GM23248 (cell line): ENCODE results near the gene PHB1. TPM values are rescaled to one million over a fixed set of nuclear protein-coding genes. Genes with fewer than 3 reads are reported as not detected.

Experiments
- DNase-seq: peaks from one replicate; pipeline ENCODE4 v3.0.0-alpha.2; 2015
- H2AFZ ChIP-seq: fragments of 200-600 bp; sonication (generic); 2 replicates; pipeline ENCODE4 v1.6.1; 2016; ENCODE audit warnings: antibody characterized with exemption
- H3F3A ChIP-seq: fragments of 200-600 bp; sonication (generic); 2 replicates; pipeline ENCODE4 v1.6.1; 2016; ENCODE audit warnings: mild to moderate bottlenecking, antibody characterized with exemption, mixed run types; ENCODE audit not compliant: insufficient read depth
- H3K27ac ChIP-seq: fragments of 200-600 bp; sonication (generic); 2 replicates; pipeline ENCODE4 v1.5.1; 2016; ENCODE audit warnings: mild to moderate bottlenecking
- H3K27me3 ChIP-seq: fragments of 200-600 bp; sonication (generic); replicated peaks from 2 replicates; pipeline ENCODE4 v1.6.1; 2016; ENCODE audit warnings: mild to moderate bottlenecking; ENCODE audit not compliant: insufficient read depth
- H3K36me3 ChIP-seq: fragments of 200-600 bp; sonication (generic); 2 replicates; pipeline ENCODE4 v1.6.1; 2016; ENCODE audit warnings: low read depth, mild to moderate bottlenecking
- H3K4me1 ChIP-seq: fragments of 200-600 bp; sonication (generic); 2 replicates; pipeline ENCODE4 v1.6.1; 2016; ENCODE audit warnings: mild to moderate bottlenecking; ENCODE audit not compliant: insufficient read depth
- H3K4me2 ChIP-seq: fragments of 200-600 bp; sonication (generic); one replicate; pipeline ENCODE4 v1.6.1; 2016; ENCODE audit warnings: mild to moderate bottlenecking; ENCODE audit not compliant: unreplicated experiment
- H3K4me3 ChIP-seq: fragments of 200-600 bp; sonication (generic); 2 replicates; pipeline ENCODE4 v1.5.1; 2016; ENCODE audit warnings: mild to moderate bottlenecking
- H3K79me2 ChIP-seq: fragments of 200-600 bp; sonication (generic); 2 replicates; pipeline ENCODE4 v1.6.1; 2016; ENCODE audit warnings: mild to moderate bottlenecking; ENCODE audit not compliant: insufficient read depth
- H3K9ac ChIP-seq: fragments of 200-600 bp; sonication (generic); 2 replicates; pipeline ENCODE4 v1.6.1; 2016; ENCODE audit warnings: mild to moderate bottlenecking
- H3K9me2 ChIP-seq: fragments of 200-600 bp; sonication (generic); 2 replicates; pipeline ENCODE4 v1.6.1; 2016; ENCODE audit warnings: mixed run types, mild to moderate bottlenecking, moderate library complexity; ENCODE audit not compliant: insufficient read depth
- H3K9me3 ChIP-seq: fragments of 200-600 bp; sonication (generic); one replicate; pipeline ENCODE4 v1.6.1; 2017; ENCODE audit warnings: low read depth
- H4K20me1 ChIP-seq: fragments of 200-600 bp; sonication (generic); 2 replicates; pipeline ENCODE4 v1.6.0; 2016; ENCODE audit not compliant: insufficient read depth
- EZH2 ChIP-seq: fragments of 200-600 bp; sonication (generic); IDR thresholded peaks from 2 replicates; pipeline ENCODE4 v1.6.1; 2018; ENCODE audit warnings: antibody characterized with exemption, mild to moderate bottlenecking; ENCODE audit not compliant: insufficient read depth, poor library complexity, severe bottlenecking
- EZH2phosphoT487 ChIP-seq: fragments of 200-600 bp; sonication (generic); IDR thresholded peaks from 2 replicates; pipeline ENCODE4 v1.6.1; 2018; ENCODE audit warnings: antibody characterized with exemption, moderate library complexity, mild to moderate bottlenecking, low read depth; ENCODE audit not compliant: insufficient read depth
- WGBS, 2 experiments: methylation state at CpG; one replicate each; pipeline ENCODE4 v1.1.6; 2015 to 2017; ENCODE audit warnings: low lambda C conversion rate in 2 of 2, low coverage in 1 of 2; ENCODE audit errors: missing lambda C conversion rate in 2 of 2; 5-methylcytosine and 5-hydroxymethylcytosine counted together
- in situ Hi-C: fragments of 300-500 bp; cut with MboI; formaldehyde crosslinking; loops from 2 replicates; pipeline ENCODE4 v1.15.0; 2020
- polyA plus RNA-seq: library from polyadenylated mRNA; unstranded; fragments of >200 nt; fragmentation: Nextera tagmentation; extraction: Ambion mirVana; gene quantifications from 2 replicates; pipeline ENCODE4 v1.2.1, GENCODE V29; 2016
- total RNA-seq: library from RNA; depleted of rRNA; stranded (reverse); fragments of >200 nt; shearing (Covaris generic); gene quantifications from 2 replicates; pipeline ENCODE4 v1.2.3, GENCODE V29; 2014

Gene PHB1
- total and polyA plus RNA-seq, 2 experiments from 2014 or later, result 107 to 177 TPM

GRCh38 chr17:49361129-49361901, 53.4 kb downstream of the PHB1 start:
- H3K79me2 ChIP-seq, result peaks cover 50% of the 10 kb centered on the region

GRCh38 chr17:49360796-49361128, 53.9 kb downstream of the PHB1 start:
- no peaks in the 10 kb centered on the region for H3K36me3 ChIP-seq
- H3K9ac ChIP-seq, result peak overlapping the region; percentile 95
- no peak for TF ChIP-seq EZH2
- no peak for TF ChIP-seq EZH2phosphoT487
- H3K27ac ChIP-seq, result peak overlapping the region; percentile 65
- in situ Hi-C loops, result no loop called here
- H3K4me1 ChIP-seq, result peaks cover 25% of the 10 kb centered on the region
- peaks cover 27% of the 10 kb centered on the region for H4K20me1 ChIP-seq
- DNase-seq, result no peak
- H2AFZ ChIP-seq, result peak overlapping the region; percentile 66
- no peaks in the 10 kb centered on the region for H3K9me2 ChIP-seq
- H3K4me2 ChIP-seq, result peak overlapping the region; percentile 97
- H3K79me2 ChIP-seq, result peaks cover 55% of the 10 kb centered on the region
- peak overlapping the region; percentile 88 for H3K4me3 ChIP-seq
- H3F3A ChIP-seq, result no peaks in the 10 kb centered on the region; the same call in 1 of the 2 replicates
- no peaks in the 10 kb centered on the region for H3K27me3 ChIP-seq
- no peaks in the 10 kb centered on the region for H3K9me3 ChIP-seq
- 0 to 1% methylated on average over 8 of the region's 8 CpGs for WGBS, 2 experiments

More at GRCh38 chr17:49361129-49361901, 53.4 kb downstream of the PHB1 start:
- H3K4me3 ChIP-seq, result peak overlapping the region; percentile 88
- H3F3A ChIP-seq, result no peaks in the 10 kb centered on the region; the same call in 1 of the 2 replicates
- in situ Hi-C loops, result no loop called here
- peak overlapping the region; percentile 66 for H2AFZ ChIP-seq
- H3K4me2 ChIP-seq, result peak overlapping the region; percentile 97
- DNase-seq, result peak; percentile 64
- H4K20me1 ChIP-seq, result peaks cover 26% of the 10 kb centered on the region
- H3K4me1 ChIP-seq, result peaks cover 25% of the 10 kb centered on the region
- H3K27me3 ChIP-seq, result no peaks in the 10 kb centered on the region
- no peaks in the 10 kb centered on the region for H3K36me3 ChIP-seq
- no peaks in the 10 kb centered on the region for H3K9me3 ChIP-seq
- WGBS, 2 experiments, result 0 to 2% methylated on average over 33 to 34 of the region's 52 CpGs
- peak overlapping the region; percentile 95 for H3K9ac ChIP-seq
- no peak for TF ChIP-seq EZH2phosphoT487
- no peak for TF ChIP-seq EZH2
- peak overlapping the region; percentile 65 for H3K27ac ChIP-seq
- H3K9me2 ChIP-seq, result no peaks in the 10 kb centered on the region

- peak; percentile 23 for DNase-seq
- Histone ChIP-seq H3K4me2 (peak overlapping the region; percentile 97), H3F3A (no peaks in the 10 kb centered on the region; the same call in 1 of the 2 replicates), H3K36me3 (no peaks in the 10 kb centered on the region), H4K20me1 (peaks cover 27% of the 10 kb centered on the region), H3K9ac (peak overlapping the region; percentile 95), H3K4me1 (peaks cover 25% of the 10 kb centered on the region), H3K27ac (peak overlapping the region; percentile 65), H3K9me2 (no peaks in the 10 kb centered on the region), H3K9me3 (no peaks in the 10 kb centered on the region), H2AFZ (peak overlapping the region; percentile 66), H3K79me2 (peaks cover 61% of the 10 kb centered on the region), H3K4me3 (peak overlapping the region; percentile 88), H3K27me3 (no peaks in the 10 kb centered on the region)
- 18 to 21% methylated on average over 8 of the region's 8 CpGs for WGBS, 2 experiments
- no peak for TF ChIP-seq EZH2
- TF ChIP-seq EZH2phosphoT487, result no peak
- in situ Hi-C loops, result no loop called here
Measured at GRCh38 chr17:49359990-49360795, 54.5 kb downstream of the PHB1 start.

GRCh38 chr17:49358641-49359247, 55.9 kb downstream of the PHB1 start:
- 38 to 48% methylated on average over 4 of the region's 4 CpGs for WGBS, 2 experiments

More at GRCh38 chr17:49358641-49359247, 55.9 kb downstream of the PHB1 start:
- Histone ChIP-seq H3K27ac (no peak overlapping the region), H3K27me3 (no peaks in the 10 kb centered on the region), H2AFZ (no peak overlapping the region), H4K20me1 (peaks cover 27% of the 10 kb centered on the region), H3K9ac (no peak overlapping the region), H3K9me2 (no peaks in the 10 kb centered on the region), H3K4me3 (peak overlapping the region; percentile 14; the same call in 1 of the 2 replicates), H3K36me3 (no peaks in the 10 kb centered on the region), H3K4me2 (peak overlapping the region; percentile 97), H3K4me1 (peaks cover 27% of the 10 kb centered on the region), H3F3A (no peaks in the 10 kb centered on the region; the same call in 1 of the 2 replicates), H3K79me2 (peaks cover 76% of the 10 kb centered on the region), H3K9me3 (no peaks in the 10 kb centered on the region)
- in situ Hi-C loops, result no loop called here
- TF ChIP-seq EZH2 (no peak), EZH2phosphoT487 (no peak)
- DNase-seq, result peak; percentile 30
